Osteoblast (primary cell): Measurements from ENCODE around the gene GRIK2. TPM values are rescaled to one million over a fixed set of nuclear protein-coding genes. Genes with fewer than 3 reads are reported as not detected.
A peak's percentile ranks its signal among the peaks of the same experiment; 100 is the strongest.
"Not testable (repeated sequence)": the region's sequence is repeated elsewhere in the genome, so short reads cannot be mapped to it uniquely, and the experiment has no call there.

Experiments used
- DNase-seq: peaks from one replicate; pipeline ENCODE4 v3.0.0; 2011; ENCODE audit warnings: low spot score, mixed read lengths; ENCODE audit not compliant: insufficient read length; ENCODE audit errors: missing footprints
- H2AFZ ChIP-seq: 2 replicates; pipeline ENCODE4 v1.6.0; 2011; ENCODE audit warnings: mild to moderate bottlenecking, low read length
- H3K27ac ChIP-seq: 2 replicates; pipeline ENCODE4 v1.5.1; 2011; ENCODE audit warnings: mild to moderate bottlenecking, low read depth, low read length, moderate library complexity
- H3K27me3 ChIP-seq: 2 replicates; pipeline ENCODE4 v1.6.0; 2012; ENCODE audit warnings: mild to moderate bottlenecking, control low read depth, inconsistent platforms, low read length, moderate library complexity; ENCODE audit not compliant: insufficient read depth
- H3K36me3 ChIP-seq: 2 replicates; pipeline ENCODE4 v1.5.1; 2011; ENCODE audit warnings: mild to moderate bottlenecking, low read length, control low read depth, moderate library complexity; ENCODE audit not compliant: insufficient read depth
- H3K4me1 ChIP-seq: 2 replicates; pipeline ENCODE4 v1.5.1; 2011; ENCODE audit warnings: mild to moderate bottlenecking, low read length, control low read depth, moderate library complexity; ENCODE audit not compliant: insufficient read depth
- H3K4me2 ChIP-seq: 2 replicates; pipeline ENCODE4 v1.6.0; 2011; ENCODE audit warnings: mild to moderate bottlenecking, low read length; ENCODE audit not compliant: insufficient read depth
- H3K4me3 ChIP-seq: fragments of 200-600 bp; sonication (generic); 3 replicates; pipeline ENCODE4 v1.5.1; 2012; ENCODE audit warnings: mild to moderate bottlenecking, low read length, inconsistent platforms; ENCODE audit not compliant: insufficient read depth
- H3K79me2 ChIP-seq: 2 replicates; pipeline ENCODE4 v1.6.0; 2012; ENCODE audit warnings: mild to moderate bottlenecking, low read length, control low read depth, inconsistent platforms; ENCODE audit not compliant: insufficient read depth
- H3K9me3 ChIP-seq: 2 replicates; pipeline ENCODE4 v1.5.1; 2011; ENCODE audit warnings: low read depth, low read length, control low read depth
- H4K20me1 ChIP-seq: 2 replicates; pipeline ENCODE4 v1.6.0; 2012; ENCODE audit warnings: mild to moderate bottlenecking, low read length, control low read depth; ENCODE audit not compliant: insufficient read depth
- CTCF ChIP-seq: IDR thresholded peaks from 2 replicates; pipeline ENCODE4 v1.5.1; 2011; ENCODE audit warnings: mild to moderate bottlenecking, low read depth, low read length, moderate library complexity; ENCODE audit errors: extremely low read depth
- total RNA-seq: library from RNA; depleted of rRNA; stranded (reverse); fragments of >200 nt; gene quantifications from 2 replicates; pipeline ENCODE4 v1.2.3, GENCODE V29; 2012

GRIK2 gene
- 0.29 and 0.72 TPM in 2 replicates for total RNA-seq

GRCh38 chr6:101393251-101393828 is at the start of gene GRIK2:
GRIK2 (plus strand) TSS chr6:101393708.
- Histone ChIP-seq H3K79me2 (no peaks in the 10 kb centered on the region), H3K27me3 (peaks cover 9% of the 10 kb centered on the region), H3K4me3 (peak within 1 kb of the TSS; percentile 63), H3K4me2 (peak within 1 kb of the TSS; percentile 76), H3K36me3 (no peaks in the 10 kb centered on the region), H3K4me1 (no peaks in the 10 kb centered on the region), H4K20me1 (no peaks in the 10 kb centered on the region), H3K27ac (no peak within 1 kb of the TSS), H3K9me3 (no peaks in the 10 kb centered on the region), H2AFZ (peak within 1 kb of the TSS; percentile 68)
- DNase-seq = peak; percentile 91
- TF ChIP-seq CTCF = peak; percentile 8

GRCh38 chr6:101344885-101345284 is 48.6 kb upstream of the GRIK2 start:
- H3K4me3 ChIP-seq = no peak overlapping the region
- no peak overlapping the region for H3K27ac ChIP-seq
- TF ChIP-seq CTCF = no peak
- H3K9me3 ChIP-seq = no peaks in the 10 kb centered on the region
- H3K4me1 ChIP-seq = no peaks in the 10 kb centered on the region
- no peaks in the 10 kb centered on the region for H3K27me3 ChIP-seq
- no peak overlapping the region for H3K4me2 ChIP-seq
- no peak for DNase-seq
- no peaks in the 10 kb centered on the region for H3K79me2 ChIP-seq
- no peaks in the 10 kb centered on the region for H4K20me1 ChIP-seq
- no peak overlapping the region for H2AFZ ChIP-seq
- H3K36me3 ChIP-seq = no peaks in the 10 kb centered on the region

- Histone ChIP-seq H3K9me3 (no peaks in the 10 kb centered on the region), H3K4me1 (no peaks in the 10 kb centered on the region), H3K79me2 (no peaks in the 10 kb centered on the region), H3K4me2 (no peak overlapping the region), H3K4me3 (no peak overlapping the region), H4K20me1 (no peaks in the 10 kb centered on the region), H2AFZ (no peak overlapping the region), H3K27me3 (no peaks in the 10 kb centered on the region), H3K27ac (no peak overlapping the region), H3K36me3 (no peaks in the 10 kb centered on the region)
- DNase-seq = no peak
- no peak for TF ChIP-seq CTCF
Observed at GRCh38 chr6:101348816-101349215, 44.7 kb upstream of the GRIK2 start.

GRCh38 chr6:101350631-101351030 is 42.9 kb upstream of the GRIK2 start:
- not testable (repeated sequence) for H3K4me1 ChIP-seq, H2AFZ ChIP-seq, H3K27ac ChIP-seq, H3K27me3 ChIP-seq, H3K36me3 ChIP-seq, H3K4me2 ChIP-seq, DNase-seq, H3K79me2 ChIP-seq, H3K4me3 ChIP-seq, H3K9me3 ChIP-seq, H4K20me1 ChIP-seq
